HG02840 (cell line): ENCODE measurements around the gene DLD.
"Not testable (repeated sequence)": the region's sequence is repeated elsewhere in the genome, so short reads cannot be mapped to it uniquely, and the experiment has no call there.

ENCODE experiments used
- ATAC-seq: cut with Tn5 transposase; IDR thresholded peaks from one replicate; pipeline ENCODE4 v1.9.1; 2021; ENCODE audit warnings: mild to moderate bottlenecking, moderate library complexity, moderate number of reproducible peaks; ENCODE audit not compliant: unreplicated experiment, low FRiP score

DLD gene

DNA sequence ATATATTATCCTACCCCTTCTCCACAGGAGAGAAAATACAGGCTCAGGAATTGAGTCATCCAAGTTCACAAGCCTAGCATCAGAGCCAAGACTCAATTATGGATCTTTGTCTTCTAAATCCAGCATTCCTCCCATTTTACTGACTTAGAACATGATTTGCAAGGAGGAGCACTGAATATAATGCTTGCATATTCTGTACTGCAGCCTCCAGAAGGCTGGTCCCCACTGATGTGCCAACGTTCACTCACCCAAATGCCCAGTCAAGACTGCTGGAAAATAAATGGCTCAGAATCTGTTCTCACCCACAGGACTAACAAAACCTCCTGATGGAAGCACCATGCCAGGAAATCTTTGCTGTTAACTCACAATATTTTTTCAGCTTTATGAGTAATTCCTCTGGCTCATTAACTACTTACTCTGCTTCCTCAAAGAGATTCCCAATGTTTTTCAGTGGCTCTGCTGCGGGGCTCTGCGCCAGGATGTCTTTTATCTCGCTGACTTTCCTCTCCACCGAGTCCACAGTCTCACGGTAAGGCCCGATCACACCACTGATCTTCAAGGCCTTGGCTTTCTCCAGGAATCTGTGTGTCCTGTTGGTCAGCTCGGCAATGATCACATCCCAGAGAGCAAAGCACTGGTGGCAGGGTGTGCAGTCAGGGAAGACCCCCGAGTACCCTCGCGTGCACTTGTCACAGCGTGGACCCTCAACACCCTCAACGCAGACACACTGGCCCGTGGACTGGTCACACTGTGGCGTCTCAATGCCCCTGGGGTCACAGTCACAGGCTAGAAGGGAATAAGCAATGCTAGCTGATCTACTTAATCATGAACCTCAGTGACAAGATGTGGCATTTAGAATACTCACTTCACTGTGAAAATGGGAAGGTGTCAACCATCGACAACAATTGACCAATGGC is 48.8 kb downstream of the DLD start:
- no peak for ATAC-seq

DNA sequence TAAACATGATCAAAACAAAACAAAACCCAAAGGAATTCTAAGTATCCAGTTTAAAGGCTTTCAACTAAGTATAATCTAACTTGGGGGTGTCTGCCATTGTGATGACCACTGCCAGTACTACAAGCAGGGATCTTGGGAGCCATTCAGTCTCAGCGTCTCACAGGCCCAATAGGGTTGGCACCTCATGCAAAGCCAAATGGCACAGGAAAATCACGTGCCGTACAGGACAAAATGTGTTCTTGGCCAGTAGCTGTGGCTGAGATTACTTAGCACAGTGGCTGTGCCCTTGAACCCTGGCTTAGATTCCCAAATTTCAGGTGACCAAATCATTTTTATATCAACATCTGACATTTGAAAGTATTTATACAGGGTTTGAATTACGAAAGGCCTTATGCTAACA is 50.0 kb downstream of the DLD start:
- no peak for ATAC-seq

DNA sequence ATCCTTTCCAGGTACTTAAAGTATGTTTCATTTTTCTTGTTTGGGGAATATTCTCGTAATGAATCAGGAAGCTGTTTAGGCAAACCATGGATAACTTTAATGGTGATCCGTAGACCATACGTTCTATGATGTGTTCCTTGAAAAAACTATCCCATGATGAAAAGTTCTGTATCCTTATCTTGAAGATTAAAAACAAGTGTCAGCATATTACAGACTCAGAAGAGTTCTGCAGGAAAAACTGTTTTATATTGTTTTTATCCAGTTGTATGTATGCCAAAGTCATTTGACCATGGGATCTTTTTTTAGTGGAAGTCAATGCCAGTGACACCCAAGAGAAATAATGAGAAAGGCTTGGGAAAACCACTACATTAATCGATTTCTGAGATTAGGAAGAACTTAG is 52.0 kb downstream of the DLD start:
- no peak for ATAC-seq

DNA sequence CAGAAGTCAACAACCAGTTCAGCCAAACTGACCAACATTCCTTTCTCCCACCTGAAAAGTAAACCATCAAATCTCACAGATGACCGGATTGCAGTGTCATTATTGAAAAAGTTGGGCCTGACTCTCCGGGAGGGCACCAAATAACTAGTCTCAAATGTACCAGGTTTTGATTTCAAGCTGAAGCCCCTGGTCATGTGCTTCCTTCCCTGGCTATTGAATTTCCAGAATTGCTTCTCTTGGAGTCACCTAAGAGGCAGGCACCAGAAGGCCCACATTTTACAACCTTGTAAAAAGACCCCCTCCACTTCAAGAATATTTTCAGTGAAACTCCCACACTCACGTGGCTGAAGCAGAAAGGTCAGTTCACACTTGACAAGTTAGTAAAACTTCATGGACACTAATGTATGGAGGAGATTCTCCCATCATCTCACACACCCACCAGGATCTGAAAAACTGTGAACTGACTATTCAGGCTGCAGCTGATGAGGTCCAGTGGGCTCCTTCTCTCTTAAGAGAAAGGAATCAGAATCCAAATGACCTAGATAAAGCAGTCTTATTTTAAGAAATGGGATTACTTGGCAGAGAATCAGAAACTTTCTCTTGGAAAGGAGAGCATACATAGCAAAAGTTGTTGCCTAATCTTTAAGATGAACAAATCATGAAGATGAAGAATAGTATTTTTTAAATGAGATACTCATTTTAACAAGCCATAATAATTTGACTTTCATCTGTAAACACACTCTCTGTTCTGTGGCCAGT is 53.6 kb downstream of the DLD start:
- no peak for ATAC-seq

DNA sequence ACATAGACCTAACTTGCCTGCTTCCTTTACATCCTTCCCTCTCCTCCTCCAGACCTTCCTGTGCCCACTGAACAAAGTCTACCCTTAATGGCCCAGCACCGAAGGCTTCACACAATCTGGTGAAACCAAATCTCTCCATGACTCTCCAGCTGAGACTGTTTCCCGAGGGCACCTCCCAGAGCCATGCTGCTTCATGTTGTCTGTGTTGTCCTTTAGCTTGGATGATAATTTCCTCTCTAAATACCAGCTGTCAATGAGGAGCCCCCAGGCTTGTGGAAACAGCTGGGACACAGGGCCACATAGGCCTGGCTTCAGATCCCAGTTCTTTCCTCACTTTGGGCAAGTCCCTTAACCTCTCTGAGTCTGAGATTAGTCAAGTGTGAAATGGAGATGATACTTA is 54.3 kb downstream of the DLD start:
- ATAC-seq: no peak

DNA sequence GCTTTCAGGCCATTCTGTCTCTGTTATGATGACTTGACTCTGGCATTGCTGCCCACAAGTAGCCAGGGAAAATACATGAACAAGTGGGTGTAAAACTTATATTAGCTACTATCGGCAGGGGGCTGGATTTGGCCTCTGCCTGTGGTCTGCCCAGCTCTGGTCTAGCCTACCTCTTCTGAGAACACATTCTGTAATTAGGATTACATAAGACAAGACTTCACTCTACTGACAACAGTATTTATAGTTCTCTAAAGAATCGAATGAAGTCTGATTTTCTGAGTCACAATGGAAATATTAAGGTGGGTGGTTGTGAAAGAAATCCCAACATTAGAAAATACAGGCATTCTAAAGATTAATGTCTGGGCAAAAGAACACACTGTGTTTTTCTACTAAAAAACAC is 55.5 kb downstream of the DLD start:
- ATAC-seq: no peak

DNA sequence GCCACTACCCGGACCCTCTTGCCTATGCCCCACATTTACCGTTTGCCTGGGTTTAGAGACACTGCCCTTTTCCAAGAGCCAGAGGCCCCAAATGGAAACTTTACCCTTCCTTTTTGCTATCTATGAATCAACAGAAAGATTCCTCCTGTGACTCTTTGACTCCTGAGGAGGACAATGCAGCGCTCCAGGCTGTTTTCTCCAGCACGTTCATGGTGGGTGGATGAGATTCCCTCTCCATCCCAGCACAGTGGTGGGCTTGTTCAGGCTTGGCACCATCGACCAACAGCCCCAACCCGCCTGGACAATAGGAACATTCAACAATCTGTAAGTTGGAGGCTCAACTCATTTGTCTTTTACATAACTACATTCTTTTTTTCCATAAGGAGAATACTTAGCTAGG is 55.9 kb downstream of the DLD start:
- no peak for ATAC-seq

DNA sequence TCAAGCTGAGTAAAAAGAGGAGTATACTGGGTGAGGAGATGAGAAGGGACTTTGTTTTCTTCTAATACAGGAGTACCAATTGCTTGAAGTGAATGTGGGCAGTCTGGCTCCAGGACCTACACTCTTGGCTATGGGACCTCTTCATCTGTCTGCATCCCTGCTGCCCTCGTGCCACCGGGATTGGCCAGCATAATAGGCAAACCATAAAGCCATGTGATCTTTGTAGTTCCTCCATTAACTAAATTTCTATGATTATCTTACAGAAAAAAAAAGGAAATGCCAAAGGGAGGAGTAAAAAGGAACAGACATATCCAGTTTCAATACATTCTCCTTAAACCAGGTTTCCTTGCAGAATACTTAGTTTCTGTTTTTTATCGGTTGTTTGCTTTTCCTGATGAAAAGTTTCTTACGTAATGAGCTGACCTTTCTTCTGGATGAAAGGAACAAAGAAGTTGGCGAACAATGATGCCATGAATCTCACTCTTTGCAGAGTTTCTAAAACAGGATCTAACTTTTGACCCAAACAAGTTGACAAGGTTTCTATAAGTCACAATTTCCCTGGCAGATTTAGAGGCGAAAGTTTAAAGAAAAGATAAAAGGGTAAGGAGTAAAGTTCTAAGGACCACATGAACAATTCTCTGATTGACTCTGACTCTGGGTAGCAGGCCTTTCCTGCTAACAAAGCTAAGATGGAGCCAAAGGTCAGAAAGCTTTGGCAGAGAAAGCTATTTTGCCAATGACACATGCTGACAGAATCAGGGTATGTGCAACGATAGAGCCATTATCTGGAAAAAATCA is 57.9 kb downstream of the DLD start:
- no peak for ATAC-seq

DNA sequence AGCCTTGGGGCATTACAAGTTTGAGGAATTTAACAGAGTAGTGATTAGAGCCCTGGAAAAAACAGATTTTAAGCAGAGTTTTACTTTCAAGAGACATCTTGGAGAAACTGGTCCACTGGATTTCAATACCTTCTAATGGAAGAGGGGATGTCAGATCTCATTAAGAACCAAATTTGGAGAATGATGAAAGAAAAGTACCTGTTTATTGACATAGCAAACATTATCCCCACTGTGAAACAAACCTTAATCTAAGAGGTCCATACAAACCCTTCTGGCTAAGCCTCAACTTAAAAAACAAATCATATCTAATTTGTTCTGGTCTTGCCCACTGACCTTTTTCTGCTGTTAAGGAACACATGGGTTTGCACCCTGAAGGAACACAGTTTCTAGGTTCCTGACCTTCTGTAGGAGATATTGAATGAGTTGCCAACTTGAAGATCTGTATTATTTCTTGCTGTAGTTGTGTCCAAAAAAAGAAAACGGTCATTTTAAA is 58.5 kb downstream of the DLD start:
- ATAC-seq: no peak

DNA sequence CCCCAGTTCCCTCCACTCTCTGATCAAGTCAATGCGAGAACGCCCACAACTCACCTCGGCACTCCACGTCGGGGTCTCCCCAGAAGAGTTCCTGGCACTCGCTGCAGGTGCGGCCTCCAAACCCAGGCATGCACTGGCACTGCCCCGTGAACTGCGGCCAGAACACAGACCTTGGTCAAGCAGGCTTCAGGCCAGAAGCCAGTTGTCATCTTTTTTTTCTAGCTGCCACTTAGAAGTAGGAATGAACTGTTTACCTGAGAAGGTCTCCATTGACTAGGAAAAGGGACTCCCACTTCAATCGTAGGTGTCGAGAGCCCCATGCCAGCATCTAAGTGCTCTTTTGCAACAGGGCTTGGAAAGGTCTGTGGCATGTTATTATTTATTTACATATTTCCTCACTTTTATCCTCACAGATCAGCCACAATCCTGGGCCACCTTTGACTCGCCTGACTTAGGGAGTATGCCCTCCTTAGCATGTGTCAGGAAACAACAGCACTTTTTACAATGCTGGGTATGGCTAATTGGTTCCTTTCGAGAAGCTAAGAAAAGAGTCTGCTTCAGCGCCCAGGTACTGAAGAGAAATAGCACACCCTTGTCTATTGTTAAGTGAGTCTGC is 60.3 kb downstream of the DLD start:
- no peak for ATAC-seq

DNA sequence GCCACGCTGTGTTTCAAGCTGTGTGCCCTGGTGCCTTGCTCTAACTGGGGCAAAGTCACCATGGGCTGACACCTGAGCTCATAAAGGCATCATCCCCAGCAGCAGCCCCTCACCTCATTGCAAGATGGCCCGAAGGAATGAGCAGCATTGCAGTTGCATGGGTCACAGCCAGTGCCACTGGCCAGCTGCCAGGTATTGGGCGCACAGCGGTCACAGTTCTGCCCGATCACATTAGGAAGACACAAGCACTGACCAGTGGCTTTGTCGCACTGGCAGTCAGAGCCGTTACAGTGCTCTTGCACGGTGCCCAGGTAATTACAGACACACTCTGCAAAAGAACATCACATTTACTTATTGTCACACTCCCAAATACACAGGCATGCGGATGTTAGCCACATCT is 60.9 kb downstream of the DLD start:
- no peak for ATAC-seq

DNA sequence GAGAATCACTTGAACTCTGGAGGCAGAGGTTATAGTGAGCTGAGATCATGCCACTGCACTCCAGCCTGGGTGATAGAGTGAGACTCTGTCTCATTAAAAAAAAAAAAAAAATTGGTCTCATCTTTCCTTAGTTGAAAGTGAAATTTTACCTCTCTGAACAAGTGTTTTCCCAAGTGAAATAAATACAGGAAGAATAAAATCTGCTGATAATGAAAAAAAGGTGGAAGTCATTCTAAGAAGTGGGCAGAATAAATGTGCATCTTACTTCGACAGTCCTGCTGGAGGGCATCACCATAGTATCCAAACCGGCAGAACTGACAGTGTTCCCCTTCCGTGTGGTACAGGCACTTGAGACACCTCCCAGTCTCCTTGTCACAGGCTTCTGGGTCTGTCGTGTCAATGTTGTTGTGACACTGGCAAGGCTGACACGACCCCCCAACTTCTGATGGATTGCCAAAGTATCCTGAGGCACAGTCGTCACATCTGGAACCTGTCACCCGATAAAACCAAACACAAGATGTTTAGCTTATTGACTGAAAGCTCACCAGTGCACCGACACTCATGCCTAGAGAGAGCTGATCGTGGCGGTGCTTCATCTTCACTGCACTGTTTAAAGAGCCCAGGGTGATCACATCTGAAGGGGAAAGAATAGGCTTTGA is 62.4 kb downstream of the DLD start:
- no peak for ATAC-seq

DNA sequence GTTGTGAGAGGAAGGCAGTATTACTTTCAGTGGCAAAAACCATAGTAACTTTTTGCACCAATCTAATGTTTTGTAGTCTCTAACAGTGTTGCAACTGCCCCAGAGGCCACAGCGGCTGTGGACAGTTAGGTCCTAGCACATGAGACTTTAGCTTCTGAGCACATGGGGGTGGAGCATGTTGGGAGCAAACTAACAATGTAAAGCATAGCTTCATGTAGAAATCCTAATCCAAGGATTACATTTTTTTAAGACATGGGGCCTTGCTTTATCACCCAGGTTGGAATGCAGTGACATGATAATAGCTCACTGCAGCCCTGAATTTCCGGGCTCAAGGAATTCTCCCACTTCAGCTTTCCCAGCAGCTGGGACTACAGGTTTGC is 62.9 kb downstream of the DLD start:
- no peak for ATAC-seq

DNA sequence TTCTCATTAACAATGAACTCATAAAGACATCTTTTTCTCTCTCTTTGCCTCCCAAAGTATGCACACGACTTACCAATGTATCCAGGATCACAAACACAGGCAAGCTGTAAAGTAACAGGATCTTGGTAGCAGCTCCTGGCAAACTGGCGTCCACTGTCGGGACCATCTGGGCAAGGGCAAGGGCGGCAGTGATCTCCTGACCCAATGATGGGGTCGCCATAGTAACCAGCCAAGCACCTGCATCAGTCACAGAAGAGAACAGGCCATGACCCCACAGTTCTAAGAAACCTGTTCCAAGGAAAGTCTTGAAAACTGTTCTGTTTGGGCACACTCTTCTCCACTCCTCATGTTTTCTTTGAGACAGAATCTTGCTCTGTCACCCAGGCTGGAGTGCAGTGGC is 64.4 kb downstream of the DLD start:
- ATAC-seq: no peak

DNA sequence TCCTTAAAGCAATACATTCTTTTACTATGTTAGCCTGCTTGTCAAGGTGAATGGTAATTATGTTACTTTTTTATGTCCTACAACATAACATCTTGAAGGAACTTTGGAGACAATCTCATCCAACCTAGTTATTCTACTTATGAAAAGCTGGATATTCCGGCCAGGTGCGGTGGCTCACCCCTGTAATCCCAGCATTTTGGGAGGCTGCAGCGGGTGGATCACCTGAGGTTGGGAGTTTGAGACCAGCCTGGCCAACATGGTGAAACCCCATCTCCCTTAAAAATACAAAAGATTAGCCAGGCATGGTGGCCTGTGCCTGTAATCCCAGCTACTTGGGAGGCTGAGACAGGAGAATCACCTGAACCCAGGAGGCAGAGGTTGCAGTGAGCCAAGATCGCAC is 66.0 kb downstream of the DLD start:
- not testable (repeated sequence) for ATAC-seq

DNA sequence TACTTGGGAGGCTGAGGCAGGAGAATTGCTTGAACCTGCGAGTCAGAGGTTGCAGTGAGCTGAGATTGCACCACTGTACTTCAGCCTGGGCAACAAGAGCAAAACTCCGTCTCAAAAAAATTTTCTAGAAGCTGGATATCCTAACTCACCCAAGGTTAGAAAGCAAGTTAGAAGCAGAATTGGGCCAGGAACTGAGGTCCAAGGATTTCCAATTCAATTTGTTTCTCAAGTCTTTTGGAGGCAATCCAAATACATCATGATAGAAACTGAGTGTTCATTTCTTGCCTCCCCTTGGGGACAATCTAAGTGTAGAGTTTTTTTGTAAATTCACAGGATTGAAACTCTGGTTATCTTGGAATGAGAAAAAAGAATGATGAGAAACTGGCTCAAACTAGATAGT is 66.5 kb downstream of the DLD start:
- ATAC-seq: no peak

DNA sequence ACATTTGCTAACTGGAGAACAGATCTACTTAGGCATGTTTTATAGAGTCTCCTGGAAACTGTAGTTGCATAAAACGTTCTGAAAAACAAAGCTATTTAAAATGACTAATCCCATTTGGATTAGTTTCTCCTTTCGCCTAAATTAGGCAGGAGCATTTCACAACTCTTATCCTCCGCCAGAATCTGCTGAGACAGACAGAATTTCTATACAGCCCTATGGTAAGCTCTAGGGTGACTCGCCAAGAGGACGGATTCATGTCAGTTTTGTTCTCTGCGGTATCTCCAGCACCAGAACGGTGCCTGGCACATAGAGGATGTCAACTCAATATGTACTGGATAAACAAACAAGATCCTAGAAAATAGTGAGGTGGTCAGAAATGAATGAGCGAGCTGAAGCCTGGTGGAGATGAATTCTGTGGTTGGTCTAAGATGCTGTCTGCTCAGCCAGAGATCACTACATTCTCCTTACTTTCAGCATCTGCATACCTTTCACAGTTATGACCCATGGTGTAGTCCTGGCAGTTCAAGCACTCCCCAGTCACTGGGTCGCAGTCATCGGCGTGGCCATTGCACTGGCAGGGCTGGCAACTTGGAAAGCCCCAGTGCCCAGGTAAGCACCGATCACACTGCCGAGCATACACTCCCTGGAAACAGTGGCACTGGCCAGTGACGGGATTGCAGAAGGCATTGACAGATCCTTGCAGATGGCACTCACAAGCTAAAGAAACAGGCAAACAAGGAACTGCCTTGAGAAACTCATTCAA is 68.0 kb downstream of the DLD start:
- no peak for ATAC-seq

DNA sequence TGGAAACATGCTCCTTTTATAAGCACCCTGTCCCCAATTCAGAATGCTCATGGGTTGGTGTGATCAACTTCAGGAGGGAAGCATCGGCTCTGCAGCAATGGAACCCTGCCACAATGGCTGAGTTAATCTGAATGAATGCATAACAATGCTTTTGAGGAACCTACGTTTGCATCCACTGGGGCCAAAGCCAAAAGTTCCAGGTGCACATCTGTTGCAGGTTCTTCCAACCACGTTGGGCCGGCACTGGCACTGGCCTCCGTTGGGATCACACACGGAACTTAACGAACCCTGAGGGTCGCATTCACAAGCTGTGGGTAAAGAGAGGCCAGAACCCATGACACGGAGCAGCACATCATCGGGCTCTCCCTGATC is 68.5 kb downstream of the DLD start:
- ATAC-seq: no peak

DNA sequence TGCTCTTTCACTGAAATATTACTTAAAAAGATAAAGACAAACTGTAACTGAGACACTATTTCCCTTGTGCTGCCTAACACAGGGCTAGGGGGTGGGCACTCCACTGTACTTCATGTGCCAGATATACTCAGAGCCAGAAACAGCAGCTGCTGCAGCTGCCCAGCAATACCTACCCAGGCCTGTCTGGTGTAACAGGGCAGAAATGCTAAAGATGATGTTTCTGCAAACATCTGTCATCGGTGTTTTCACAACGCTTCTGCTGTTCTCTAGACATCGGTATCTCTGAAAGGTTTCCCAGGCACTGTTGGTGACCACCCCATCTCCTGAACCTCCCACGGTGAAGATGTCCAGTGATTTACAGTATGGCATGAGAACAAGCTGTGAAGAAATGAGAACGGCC is 69.3 kb downstream of the DLD start:
- ATAC-seq: no peak
